Activated B cell treated with CpG ODN at 0.5 μM for 24 hours (primary cell): Measurements from ENCODE around the gene PIP5KL1. TPM values are rescaled to one million over a fixed set of nuclear protein-coding genes. Genes with fewer than 3 reads are reported as not detected.

Source experiments
- ATAC-seq: fragments of 200-7000 bp; cut with Tn5 transposase; one replicate; pipeline ENCODE4 v1.10.0; 2021; ENCODE audit warnings: low read depth, mild to moderate bottlenecking, moderate library complexity
- CTCF ChIA-PET: fragments of 350-600 bp; sonication (Branson Sonifier 250); formaldehyde crosslinking; loops from one replicate; lab custom pipeline; 2021; ENCODE audit warnings: antibody characterized with exemption; lab: Charles Lee
- POLR2A ChIA-PET: fragments of 350-600 bp; sonication (Branson Sonifier 250); formaldehyde crosslinking; loops from one replicate; lab custom pipeline; 2021; ENCODE audit warnings: antibody characterized with exemption; lab: Charles Lee
- DNase-seq: peaks from one replicate; pipeline ENCODE4 v3.0.0; 2022
- H3K27ac Mint-ChIP-seq: one replicate; pipeline ENCODE4 v1.8.0; 2020; ENCODE audit warnings: mixed read lengths
- H3K27me3 Mint-ChIP-seq: one replicate; pipeline ENCODE4 v1.8.0; 2021; ENCODE audit warnings: mixed read lengths
- H3K36me3 Mint-ChIP-seq: one replicate; pipeline ENCODE4 v1.8.0; 2021; ENCODE audit warnings: low read depth, mixed read lengths
- H3K4me1 Mint-ChIP-seq: one replicate; pipeline ENCODE4 v1.8.0; 2021; ENCODE audit warnings: mixed read lengths
- H3K4me3 Mint-ChIP-seq: one replicate; pipeline ENCODE4 v1.8.0; 2020; ENCODE audit warnings: mild to moderate bottlenecking, mixed read lengths
- H3K9me3 Mint-ChIP-seq: one replicate; pipeline ENCODE4 v1.8.0; 2020; ENCODE audit warnings: mixed read lengths
- CTCF ChIP-seq: fragments of 200-600 bp; IDR thresholded peaks from one replicate; pipeline ENCODE4 v1.8.0; 2022; ENCODE audit warnings: antibody characterized with exemption, mild to moderate bottlenecking
- intact Hi-C: fragments of 100-400 bp; cut with micrococcal nuclease; formaldehyde crosslinking; loops from one replicate; pipeline ENCODE4 v1.15.1; 2024
- total RNA-seq: library from RNA; stranded (reverse); gene quantifications from 2 replicates; pipeline ENCODE4 v1.2.3, GENCODE V29; 2022

PIP5KL1 gene
- total RNA-seq, 1 donor from 2014 or later: 1.8 TPM

GRCh38 chr9:127917603-127918002 is 13.0 kb downstream of the PIP5KL1 start:
- DNase-seq (peak; percentile 70), ATAC-seq (peak; percentile 63)
- ChIA-PET POLR2A (interaction anchor here (0.7 to 12.0 kb wide), 26 partner anchors 11 to 521 kb away, joined by 3 to 457 read pairs (median 6); partner anchors contain the start of genes CDK9, FPGS, GOLGA2 and LRSAM1), CTCF (interaction anchor here (0.6 to 3.8 kb wide), 10 partner anchors 11 to 332 kb away, joined by 3 to 21 read pairs (median 3); partner anchors contain the start of genes CDK9 and TOR2A)
- intact Hi-C loops: loop anchor here (1.0 to 2.0 kb wide), 13 partner anchors 11 to 692 kb away; partner anchors contain the start of genes DPM2, FPGS, PIP5KL1 and PTRH1
- Mint-ChIP-seq H3K9me3 (no peaks in the 10 kb centered on the region), H3K27ac (peak overlapping the region; percentile 95), H3K4me3 (peak overlapping the region; percentile 85), H3K36me3 (peaks cover 26% of the 10 kb centered on the region), H3K4me1 (peaks cover 71% of the 10 kb centered on the region), H3K27me3 (no peaks in the 10 kb centered on the region)
- TF ChIP-seq CTCF: no peak

GRCh38 chr9:127916720-127917581 is 13.6 kb downstream of the PIP5KL1 start, which contains the start of gene ST6GALNAC4:
TSS of gene ST6GALNAC4 (minus strand) at chr9:127917041. CDS start at chr9:127916419, 622 bp downstream.
- ChIA-PET CTCF (interaction anchor here (0.6 to 3.8 kb wide), 10 partner anchors 11 to 327 kb away, joined by 3 to 21 read pairs (median 3); partner anchors contain the start of genes CDK9, ST6GALNAC6 and TOR2A), POLR2A (interaction anchor here (0.5 to 12.0 kb wide), 42 partner anchors 9 to 1059 kb away, joined by 3 to 457 read pairs (median 4); partner anchors contain the start of genes CDK9, CFAP157, FPGS and GOLGA2)
- DNase-seq: peak; percentile 94
- peaks cover 32% of the 10 kb centered on the region for H3K36me3 Mint-ChIP-seq
- ATAC-seq: peak; percentile 83
- peaks cover 74% of the 10 kb centered on the region for H3K4me1 Mint-ChIP-seq
- intact Hi-C loops: loop anchor here (1.0 to 2.0 kb wide), 13 partner anchors 11 to 692 kb away; partner anchors contain the start of genes DPM2, FPGS, PIP5KL1 and PTRH1
- H3K27ac Mint-ChIP-seq: peak within 1 kb of the TSS; percentile 95
- no peak for TF ChIP-seq CTCF
- H3K9me3 Mint-ChIP-seq: no peaks in the 10 kb centered on the region
- H3K27me3 Mint-ChIP-seq: no peaks in the 10 kb centered on the region
- peak within 1 kb of the TSS; percentile 88 for H3K4me3 Mint-ChIP-seq

- intact Hi-C loops: loop anchor here (2.0 kb wide), 2 partner anchors 15 to 45 kb away; partner anchors contain the start of gene PIP5KL1
- Mint-ChIP-seq H3K36me3 (peaks cover 41% of the 10 kb centered on the region), H3K4me1 (peaks cover 78% of the 10 kb centered on the region), H3K27ac (peak overlapping the region; percentile 94), H3K9me3 (no peaks in the 10 kb centered on the region), H3K27me3 (no peaks in the 10 kb centered on the region), H3K4me3 (peak overlapping the region; percentile 88)
- no peak for TF ChIP-seq CTCF
- ChIA-PET CTCF (interaction anchor here (0.6 to 3.8 kb wide), 8 partner anchors 10 to 326 kb away, joined by 3 to 21 read pairs (median 4); partner anchors contain the start of genes ST6GALNAC6 and TOR2A), POLR2A (interaction anchor here (0.5 to 12.0 kb wide), 42 partner anchors 10 to 1058 kb away, joined by 3 to 457 read pairs (median 5); partner anchors contain the start of genes BBLN, CDK9, CFAP157 and GOLGA2)
- ATAC-seq: peak; percentile 16
- DNase-seq: no peak
Measured at GRCh38 chr9:127915801-127916719, 14.5 kb downstream of the PIP5KL1 start.

GRCh38 chr9:127915325-127915752 is 15.2 kb downstream of the PIP5KL1 start:
- POLR2A ChIA-PET: interaction anchor here (0.7 to 12.0 kb wide), 15 partner anchors 13 to 465 kb away, joined by 3 to 457 read pairs (median 9); partner anchors contain the start of genes CDK9, LRSAM1, RPL12 and SH2D3C

More at GRCh38 chr9:127915325-127915752, 15.2 kb downstream of the PIP5KL1 start:
- ATAC-seq (peak; percentile 0), DNase-seq (no peak)
- CTCF ChIA-PET: interaction anchor here (0.7 to 3.8 kb wide), 6 partner anchors 9 to 181 kb away, joined by 3 to 21 read pairs (median 6); partner anchors contain the start of genes ST6GALNAC6 and TOR2A
- Mint-ChIP-seq H3K4me1 (peaks cover 79% of the 10 kb centered on the region), H3K4me3 (peak overlapping the region; percentile 88), H3K27me3 (no peaks in the 10 kb centered on the region), H3K36me3 (peaks cover 48% of the 10 kb centered on the region), H3K9me3 (no peaks in the 10 kb centered on the region), H3K27ac (peak overlapping the region; percentile 94)
- TF ChIP-seq CTCF: no peak
- intact Hi-C loops: no loop called here
